Occipital lobe (tissue), 2 donors: ENCODE data around the gene KCNJ16. TPM values are rescaled to one million over a fixed set of nuclear protein-coding genes. Genes with fewer than 3 reads are reported as not detected.

Experiments used
- DNase-seq: peaks from one replicate; lab custom pipeline; 2025; lab: John Stamatoyannopoulos, UW
- total RNA-seq: library from RNA; depleted of rRNA; stranded (reverse); fragments of >200 nt; gene quantifications from one replicate; pipeline ENCODE4 v1.2.3, GENCODE V29; 2014

The KCNJ16 gene
- total RNA-seq, 1 donor from 2014 or later = 5.3 TPM

DNA sequence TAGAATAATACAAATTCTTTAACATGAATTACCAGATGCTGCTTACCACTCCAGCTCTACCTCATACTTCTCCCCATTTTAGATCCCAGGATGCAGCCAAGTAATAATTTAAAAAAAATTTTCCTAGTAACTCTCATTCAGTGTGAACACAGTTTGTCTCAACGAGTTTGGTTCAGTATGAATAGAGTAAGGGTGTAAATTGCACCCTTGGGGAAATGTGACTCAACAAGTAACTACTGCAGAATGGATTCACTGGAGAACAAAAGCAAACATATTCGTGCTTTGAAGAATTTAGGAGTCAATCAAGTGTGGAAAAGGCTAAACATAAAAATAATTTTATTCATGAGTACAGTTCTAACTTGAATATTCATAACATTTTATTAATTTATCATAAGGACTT is 23.0 kb downstream of the KCNJ16 start:
- DNase-seq = no peak

DNA sequence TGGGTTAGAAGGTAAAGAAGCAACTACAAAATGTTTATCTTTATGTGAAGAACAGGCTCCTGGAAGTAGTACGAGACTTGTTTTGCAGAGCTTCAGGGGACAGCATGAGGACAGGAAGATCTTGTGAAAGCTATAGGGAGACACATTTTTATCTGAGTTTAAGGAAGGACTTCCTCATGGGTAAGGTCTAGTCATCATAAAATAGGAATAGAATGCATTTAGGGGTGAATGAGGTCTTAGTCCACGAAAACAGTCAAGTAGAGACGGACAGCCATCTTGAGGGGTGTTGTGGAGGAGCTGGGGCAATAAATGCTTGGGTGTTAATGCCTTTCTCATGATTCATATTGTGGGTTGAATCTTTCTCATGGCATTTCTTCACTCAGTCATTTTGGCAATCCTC is 24.3 kb downstream of the KCNJ16 start:
- no peak for DNase-seq

DNA sequence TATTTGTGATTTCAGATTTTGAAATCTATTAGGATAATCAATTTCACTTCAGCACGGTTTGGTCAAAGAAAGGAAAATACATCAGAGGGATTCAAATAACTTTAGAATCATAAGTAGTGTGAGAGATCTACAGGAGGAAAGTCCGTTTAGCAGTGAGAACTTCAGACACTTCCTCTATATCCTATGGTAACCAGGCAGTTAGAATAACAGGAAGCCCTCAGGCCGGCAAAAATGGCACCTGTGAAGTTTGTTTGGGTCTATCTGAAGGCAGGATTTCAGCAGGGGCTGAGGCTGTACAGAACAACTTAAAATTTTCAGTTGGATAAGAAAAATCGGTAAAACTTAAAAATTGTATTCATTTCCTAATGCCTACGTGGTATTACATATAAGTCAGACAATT is 24.9 kb downstream of the KCNJ16 start:
- no peak for DNase-seq

DNA sequence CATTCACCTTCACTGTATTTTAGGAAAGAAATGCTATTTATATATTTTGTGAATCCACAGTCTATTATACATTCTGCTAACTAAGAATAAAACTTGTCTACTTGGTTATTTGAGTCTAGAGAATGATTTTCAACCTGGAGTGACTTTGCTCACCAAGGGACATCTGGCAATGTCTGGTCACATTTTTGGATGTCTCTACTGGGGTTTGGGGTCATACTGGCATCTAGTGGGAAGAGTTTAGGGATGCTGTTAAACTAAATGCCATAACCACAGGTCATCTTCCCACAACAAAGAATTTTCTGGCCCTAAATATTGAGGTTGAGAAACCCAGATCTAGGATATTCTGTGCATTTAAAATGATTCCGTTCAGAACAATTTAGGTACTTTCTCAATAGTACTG is 26.0 kb downstream of the KCNJ16 start:
- DNase-seq = no peak

DNA sequence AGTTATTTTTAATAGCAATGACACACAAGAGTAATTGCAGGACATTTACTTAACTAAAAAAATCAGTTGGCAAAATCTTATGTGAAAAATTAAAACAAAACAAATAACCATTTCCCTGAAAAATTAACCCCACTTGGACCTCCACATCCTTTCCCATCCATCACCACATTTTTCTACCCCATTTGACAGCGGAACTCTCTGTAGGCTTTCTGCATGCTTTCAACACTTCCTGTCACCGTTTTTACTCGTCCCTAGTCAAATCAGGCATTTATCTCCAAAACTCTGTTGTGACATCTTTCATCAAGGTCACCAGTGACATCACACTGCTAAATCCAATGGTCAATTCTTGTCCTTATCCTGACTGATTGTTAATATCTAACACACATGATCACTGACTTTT is 27.5 kb downstream of the KCNJ16 start:
- DNase-seq = no peak

DNA sequence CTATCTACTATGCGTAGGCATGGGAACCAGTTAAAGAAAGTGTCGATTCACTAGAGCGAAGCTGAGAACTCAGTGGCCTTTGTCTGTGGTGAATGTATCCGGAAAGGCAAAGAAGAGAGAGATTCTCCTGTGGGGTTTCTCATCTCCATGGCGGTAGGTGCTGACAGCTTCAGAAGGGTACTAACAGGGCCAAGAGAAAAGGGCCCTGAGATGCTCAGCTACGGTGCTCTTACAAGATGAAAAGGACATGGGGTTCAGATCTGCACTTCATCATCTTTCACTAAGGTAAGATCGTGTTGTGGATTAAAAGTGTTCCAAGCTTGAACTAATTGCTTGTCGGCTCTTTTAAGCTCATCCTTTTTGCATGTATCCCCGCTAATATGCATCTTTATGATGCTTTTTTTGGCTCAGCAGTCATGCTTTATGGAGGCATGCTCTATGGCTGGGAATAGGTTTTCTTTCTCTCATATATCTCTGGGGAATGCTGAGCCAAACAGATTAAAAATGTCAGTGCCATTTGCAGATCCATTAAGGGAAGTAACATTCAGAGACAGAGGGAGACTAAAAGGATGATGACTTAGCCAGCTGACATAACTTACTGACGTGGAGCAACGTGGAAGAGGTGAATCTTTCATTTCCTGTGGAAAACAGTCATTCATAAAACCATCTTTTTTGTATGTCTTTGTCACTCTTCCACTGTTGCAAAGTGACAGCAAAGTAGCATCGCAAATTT is 29.9 kb downstream of the KCNJ16 start:
- DNase-seq = no peak

DNA sequence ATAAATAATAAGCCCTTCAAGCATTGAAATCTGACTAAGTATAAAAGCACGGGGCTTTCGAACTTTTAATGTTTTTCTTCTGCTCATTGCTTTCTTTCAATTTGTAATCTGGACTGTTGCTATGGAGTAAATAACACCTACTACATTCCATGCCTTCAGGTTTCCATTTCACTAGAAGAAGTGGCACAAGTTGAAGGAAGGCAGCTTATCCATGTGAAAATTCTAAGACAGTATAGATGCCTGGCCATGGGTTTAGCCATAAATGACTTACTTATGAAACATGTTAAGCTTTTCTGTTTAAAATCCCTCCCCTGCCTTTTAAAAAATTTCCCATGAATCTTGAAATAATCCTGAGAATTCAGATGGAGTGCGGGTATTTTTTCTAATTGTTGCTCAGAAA is 30.6 kb downstream of the KCNJ16 start:
- no peak for DNase-seq

DNA sequence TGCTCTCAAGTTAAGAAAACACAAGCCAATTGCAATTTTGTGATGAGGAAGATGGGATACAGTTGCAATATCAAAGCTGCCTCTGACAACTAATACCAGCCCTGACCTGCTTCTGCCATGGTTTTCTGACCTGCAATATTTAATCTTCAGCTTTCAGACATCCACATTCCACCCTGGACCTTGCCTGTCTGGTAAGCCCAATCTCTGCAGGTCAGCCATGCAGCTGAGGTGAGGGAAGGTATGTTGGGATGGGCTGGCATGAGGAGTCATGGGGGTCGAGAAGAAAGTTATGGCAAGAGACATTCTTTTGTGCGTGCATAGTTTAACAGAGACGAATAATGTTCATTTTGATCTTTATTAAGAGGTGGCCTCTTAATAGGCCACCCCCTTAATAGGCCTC is 31.5 kb downstream of the KCNJ16 start:
- DNase-seq = no peak

DNA sequence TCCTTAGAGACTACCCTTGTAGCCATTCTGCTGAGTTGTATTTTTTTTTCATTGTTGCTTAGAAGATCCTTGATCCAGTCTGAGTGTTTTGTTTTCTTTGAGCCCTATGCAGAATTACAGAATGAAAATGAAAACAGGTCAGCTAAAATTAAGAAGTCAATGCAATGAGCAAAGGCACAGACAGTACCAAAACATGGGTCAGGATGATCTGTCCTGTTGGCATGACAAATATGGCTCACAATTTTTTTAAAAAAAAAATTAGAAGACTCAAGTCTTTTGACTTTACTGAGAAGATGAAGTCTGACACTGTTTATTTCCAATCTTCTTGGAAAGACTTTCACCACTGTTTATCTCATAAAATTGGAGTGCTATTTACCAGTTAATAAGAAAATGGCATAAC is 32.4 kb downstream of the KCNJ16 start:
- no peak for DNase-seq

DNA sequence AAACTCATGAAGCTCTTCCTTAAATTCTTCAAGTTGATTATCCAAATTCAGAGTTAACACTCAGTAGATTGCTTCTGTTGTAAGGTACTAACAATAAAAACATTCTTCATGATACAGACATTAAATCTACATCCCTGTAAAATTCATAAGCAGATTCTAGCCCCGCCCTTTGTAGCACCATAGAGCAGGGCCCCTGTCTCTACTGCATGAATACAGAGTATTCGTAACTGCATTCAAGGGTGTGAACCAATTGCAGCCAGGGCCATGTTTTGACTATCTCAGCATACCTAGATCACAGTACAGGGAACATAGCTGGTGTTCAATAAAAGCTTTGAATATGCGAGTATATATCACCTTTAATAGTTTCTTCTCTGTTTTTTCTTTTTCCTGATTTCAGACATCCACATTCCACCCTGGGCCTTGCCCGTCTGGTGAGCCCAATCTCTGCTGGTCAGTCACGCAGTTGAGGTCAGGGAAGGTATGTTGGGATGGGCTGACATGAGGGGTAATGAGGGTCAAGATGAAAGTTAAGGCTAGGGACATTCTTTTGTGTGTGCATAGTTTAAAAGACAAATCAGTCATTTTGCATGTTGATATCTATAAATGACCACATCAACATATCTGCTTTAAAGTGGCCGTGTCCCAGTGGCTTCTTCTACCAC is 33.0 kb downstream of the KCNJ16 start:
- DNase-seq = no peak

DNA sequence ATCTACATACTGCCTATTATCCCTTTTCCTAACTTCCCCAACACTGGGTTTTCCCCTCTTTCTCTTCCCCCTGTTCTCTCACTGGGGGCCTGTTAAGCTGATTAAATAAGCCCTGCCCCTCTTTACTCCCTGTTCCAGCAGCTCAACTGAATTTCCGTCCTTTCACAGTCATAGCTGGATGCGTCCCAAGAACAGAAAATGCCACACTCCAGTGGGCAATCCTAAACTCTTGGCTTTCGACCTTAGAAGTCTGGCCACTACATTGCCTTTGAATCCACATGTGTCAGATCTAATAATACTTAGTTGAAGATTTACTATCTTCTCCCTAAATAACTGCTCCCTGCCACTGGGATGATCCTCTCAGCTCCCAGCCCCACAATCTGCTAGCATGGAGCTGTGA is 34.5 kb downstream of the KCNJ16 start:
- no peak for DNase-seq

DNA sequence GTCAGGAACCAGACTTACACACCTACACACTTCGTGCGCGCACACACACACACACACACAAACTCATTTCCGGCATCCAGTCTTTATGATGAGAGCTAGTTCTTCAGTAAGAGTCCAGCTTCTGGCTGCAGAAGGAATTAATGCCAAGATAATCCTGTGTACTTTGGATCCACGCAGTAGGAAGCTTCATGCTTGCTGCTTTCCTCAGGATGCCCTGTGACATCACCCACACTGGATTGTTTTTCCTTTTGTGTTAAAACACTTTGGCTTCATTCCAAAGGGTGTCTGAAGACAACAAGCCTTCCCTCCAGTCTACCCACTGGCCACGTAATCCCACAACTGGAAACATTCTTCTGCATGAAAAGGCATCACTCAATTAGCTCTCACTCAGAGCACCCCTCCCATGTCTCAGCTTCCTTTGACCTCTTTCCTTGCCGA is 35.4 kb downstream of the KCNJ16 start:
- no peak for DNase-seq

DNA sequence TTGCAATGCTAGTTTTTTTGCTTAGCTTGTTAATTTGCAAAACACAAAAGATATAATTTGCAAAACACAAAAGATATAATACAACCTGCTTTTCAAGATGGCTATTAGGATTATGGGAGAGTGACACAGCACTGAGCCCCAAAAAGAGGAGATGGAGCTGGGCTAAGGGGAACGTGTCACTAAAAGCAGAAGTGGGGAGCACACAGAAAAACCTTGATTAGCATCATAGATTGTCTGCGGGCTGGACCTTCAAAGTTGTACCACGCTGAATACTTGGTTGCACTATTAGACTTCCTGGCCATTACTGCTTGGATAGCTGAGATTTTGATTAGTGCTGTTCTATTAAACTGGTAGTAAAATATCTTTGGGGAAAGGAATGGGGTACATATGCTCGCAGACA is 36.2 kb downstream of the KCNJ16 start:
- DNase-seq = no peak

DNA sequence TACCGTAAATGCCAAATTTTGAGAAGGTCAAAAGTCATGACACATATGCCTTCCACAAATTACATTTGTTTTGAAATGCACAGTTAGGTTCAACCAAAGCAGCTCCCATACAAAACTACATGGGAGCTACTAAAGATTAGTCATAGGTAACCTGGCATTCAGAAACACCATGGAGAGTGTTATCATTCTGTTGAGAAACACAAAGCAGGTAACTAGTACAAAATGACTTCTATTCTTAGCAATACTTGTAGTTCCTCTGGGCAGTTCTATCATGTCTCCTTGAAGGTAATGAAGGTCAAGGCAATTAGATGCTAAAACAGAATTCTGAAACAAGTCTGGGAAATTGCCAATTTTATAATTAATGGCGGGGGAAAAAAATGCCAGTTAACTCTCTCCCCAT is 39.4 kb downstream of the KCNJ16 start:
- no peak for DNase-seq

DNA sequence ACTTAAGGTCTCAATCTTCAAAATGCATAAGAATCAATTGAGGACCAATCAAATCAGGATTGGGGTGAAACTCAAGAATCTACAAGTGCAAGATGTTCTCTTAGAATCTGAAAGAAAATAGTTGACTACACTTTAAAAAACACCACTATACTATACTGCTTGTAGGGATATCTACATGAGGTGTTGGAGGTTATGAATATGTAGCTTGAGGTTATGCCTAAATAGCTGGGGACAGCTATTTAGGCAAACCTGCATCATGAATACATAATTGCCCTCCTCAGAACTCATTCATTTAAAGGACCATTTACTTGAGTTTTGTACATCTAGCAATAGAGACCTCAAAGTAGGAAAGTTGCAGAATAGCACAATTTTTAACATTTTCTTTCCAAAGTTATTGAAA is 40.1 kb downstream of the KCNJ16 start:
- DNase-seq = no peak

DNA sequence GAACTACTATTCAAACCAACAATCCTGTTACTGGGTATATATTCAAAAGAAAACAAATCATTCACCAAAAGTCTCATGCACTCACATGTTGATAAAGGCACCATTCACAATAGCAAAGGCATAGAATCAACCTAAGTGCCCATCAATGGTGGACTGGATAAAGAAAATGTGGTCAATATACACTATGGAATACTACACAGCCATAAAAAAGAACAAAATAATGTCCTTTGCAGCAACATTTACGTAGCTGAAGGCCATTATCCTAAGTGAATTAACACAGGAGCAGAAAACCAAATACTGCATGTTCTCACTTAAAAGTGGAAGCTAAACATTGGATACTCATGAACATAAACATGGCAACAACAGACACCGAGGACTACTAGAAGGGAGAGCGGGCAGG is 41.9 kb downstream of the KCNJ16 start:
- no peak for DNase-seq

DNA sequence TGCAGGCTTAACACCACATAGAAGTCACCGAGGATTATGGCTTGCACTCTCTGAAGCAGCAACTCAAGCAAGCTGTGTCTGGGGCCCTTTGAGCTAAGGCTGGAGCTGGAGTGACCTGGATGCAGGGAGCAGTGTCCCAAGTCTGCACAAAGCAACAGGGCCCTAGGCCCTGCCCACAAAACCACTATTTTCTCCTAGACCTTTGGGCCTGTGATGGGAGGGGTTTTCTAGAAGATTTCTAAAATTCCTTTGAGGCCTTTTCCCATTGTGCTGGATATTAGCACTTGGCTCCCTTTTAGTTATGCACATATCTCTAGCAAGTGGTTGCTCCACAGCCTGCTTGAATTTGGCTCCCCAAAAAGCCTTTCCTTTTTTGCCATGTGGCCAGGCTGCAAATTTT is 44.5 kb downstream of the KCNJ16 start:
- no peak for DNase-seq

DNA sequence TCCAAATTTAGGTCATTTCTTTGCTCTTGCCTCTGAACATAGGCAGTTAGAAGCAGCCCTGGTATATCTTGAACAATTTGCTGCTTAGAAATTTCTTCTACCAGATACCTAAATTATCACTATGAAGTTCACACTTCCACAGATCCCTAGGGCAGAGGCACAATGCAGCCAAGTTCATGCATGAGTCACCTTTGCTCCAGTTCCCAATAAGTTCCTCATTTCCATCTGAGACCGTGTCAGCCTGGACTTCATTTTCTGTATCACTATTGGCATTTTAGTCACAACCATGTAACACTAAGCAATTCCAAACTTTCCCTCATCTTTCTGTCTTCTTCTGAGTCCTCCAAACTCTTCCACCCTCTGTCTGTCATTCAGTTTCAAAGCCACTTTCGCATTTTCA is 45.0 kb downstream of the KCNJ16 start:
- DNase-seq = no peak

DNA sequence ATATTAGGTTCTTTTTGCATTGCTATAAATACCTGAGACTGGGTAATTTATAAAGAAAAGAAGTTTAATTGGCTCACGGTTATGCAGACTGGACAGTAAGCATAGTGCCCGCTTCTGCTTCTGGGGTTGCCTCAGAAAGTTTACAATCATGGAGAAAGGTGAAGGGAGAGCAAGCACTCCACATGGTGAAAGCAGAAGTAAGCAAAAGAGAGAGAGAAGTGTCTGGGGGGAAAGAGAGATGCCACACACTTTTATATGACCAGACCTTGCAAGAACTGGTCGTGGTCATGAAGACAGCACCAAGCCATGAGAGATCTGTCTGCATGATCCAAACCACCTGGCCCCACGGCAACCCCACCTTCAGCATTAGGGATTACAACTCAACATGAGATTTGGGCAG is 45.4 kb downstream of the KCNJ16 start:
- DNase-seq = no peak

DNA sequence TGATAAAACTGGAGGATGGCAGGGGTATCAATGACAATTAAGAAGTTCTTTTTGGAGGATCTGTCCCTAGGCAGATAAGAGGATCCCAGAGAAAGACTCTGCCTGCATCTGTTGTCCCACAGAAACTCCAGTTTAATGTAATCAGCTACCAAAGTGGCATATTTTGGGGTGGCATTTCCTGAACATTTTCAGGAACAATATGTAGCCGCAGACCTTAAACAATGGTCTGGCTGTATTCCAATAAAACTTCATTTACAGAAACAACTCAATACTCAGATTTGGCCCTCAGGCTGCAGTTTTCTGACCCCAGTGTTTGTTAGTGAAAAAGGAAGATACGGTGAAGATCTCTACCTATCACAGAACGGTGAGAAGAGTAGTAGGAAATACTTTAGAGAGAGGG is 46.1 kb downstream of the KCNJ16 start:
- DNase-seq = no peak

DNA sequence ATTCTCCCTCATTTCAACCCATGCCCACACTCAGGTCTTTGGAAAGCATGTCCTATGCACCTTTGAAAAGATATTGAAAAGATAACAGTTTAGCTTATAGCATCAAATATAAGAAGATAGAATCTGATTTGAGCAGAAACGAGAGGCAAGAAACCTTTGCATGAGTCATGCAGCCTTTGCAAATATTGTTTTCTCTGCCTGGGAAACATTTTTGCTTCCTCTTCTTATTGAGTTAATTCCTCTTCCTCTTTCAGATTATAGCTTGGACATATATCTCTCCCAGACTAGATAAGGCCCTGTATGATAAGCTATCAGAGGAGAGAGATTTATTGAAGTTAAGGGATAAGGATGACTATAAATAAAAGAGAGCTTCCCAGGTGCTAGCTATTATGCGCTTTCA is 48.2 kb downstream of the KCNJ16 start:
- DNase-seq = no peak

DNA sequence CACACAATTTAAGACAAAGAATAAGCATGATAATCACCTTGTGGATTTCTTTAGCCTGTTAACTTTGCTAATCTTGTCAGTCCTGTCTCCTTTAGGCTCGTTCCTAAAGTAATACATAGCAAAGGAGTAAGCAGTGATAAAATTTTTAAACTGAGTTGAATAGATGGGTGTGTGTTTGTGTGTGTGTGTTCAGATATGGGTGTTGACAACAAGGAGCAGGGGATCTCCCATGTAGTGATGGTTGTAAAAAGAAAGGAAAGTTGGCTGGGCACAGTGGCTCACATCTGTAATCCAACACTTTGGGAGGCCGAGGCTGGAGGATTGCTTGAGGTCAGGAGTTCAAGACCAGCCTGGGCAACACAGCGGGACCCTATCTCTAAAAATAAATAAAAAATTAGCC is 49.7 kb downstream of the KCNJ16 start:
- DNase-seq = no peak

DNA sequence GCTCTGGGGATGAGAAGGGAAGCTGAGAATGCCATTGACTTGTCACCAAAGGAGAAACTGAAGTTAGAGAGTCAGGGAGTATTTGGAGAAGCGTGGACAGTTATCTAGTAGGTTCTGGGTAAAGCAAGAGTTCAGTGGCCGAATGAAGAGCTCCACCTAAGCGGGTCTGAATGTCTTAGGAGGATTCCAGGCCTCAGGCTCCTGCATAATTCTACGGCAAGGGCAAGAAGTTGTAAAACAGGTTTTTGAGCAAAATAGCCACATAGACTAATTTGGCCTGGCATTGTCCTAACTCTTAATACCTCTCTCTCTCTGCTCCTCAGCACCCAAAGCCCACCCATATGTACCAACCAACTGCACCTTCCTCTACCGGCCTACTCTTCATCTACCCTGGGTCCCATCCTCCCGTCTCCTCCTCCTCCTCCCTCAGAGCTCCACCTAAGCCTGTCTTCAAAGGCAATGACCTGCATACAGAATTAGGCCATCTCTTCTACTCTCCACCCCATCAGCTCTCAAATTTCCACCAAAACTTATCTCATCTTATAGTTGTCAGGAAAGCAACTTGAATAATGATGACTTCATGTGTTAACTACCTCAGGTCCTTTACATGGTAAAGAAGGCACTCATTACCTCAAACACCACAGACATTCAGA is 52.3 kb downstream of the KCNJ16 start:
- no peak for DNase-seq
